HG02840 (cell line): ENCODE results near the gene CNTNAP5.

Source experiments
- ATAC-seq: cut with Tn5 transposase; IDR thresholded peaks from one replicate; pipeline ENCODE4 v1.9.1; 2021; ENCODE audit warnings: mild to moderate bottlenecking, moderate library complexity, moderate number of reproducible peaks; ENCODE audit not compliant: unreplicated experiment, low FRiP score

The CNTNAP5 gene

GRCh38 chr2:124050833-124051497 lies 25.9 kb downstream of the CNTNAP5 start:
- no peak for ATAC-seq

- no peak for ATAC-seq
These were observed 28.7 kb downstream of the CNTNAP5 start for GRCh38 chr2:124053796-124054195.

- no peak for ATAC-seq
These were observed 38.5 kb downstream of the CNTNAP5 start for GRCh38 chr2:124063596-124063995.

- ATAC-seq: no peak
These were observed 40.5 kb downstream of the CNTNAP5 start for GRCh38 chr2:124065636-124066035.

- no peak for ATAC-seq
These were observed 41.7 kb downstream of the CNTNAP5 start for GRCh38 chr2:124066776-124067175.

- no peak for ATAC-seq
These were observed 54.0 kb downstream of the CNTNAP5 start for GRCh38 chr2:124079045-124079444.

GRCh38 chr2:124080281-124081153 lies 55.4 kb downstream of the CNTNAP5 start:
- ATAC-seq: no peak

GRCh38 chr2:124081154-124081716 lies 56.1 kb downstream of the CNTNAP5 start:
- no peak for ATAC-seq

GRCh38 chr2:124088616-124089015 lies 63.5 kb downstream of the CNTNAP5 start:
- ATAC-seq: no peak

GRCh38 chr2:124091721-124092120 lies 66.6 kb downstream of the CNTNAP5 start:
- ATAC-seq: no peak

- no peak for ATAC-seq
These were observed 67.6 kb downstream of the CNTNAP5 start for GRCh38 chr2:124092651-124093050.

GRCh38 chr2:124104914-124105313 lies 79.8 kb downstream of the CNTNAP5 start:
- ATAC-seq: no peak

- ATAC-seq: no peak
These were observed 87.1 kb downstream of the CNTNAP5 start for GRCh38 chr2:124112206-124112605.

- ATAC-seq: no peak
These were observed 87.9 kb downstream of the CNTNAP5 start for GRCh38 chr2:124112966-124113365.

- ATAC-seq: no peak
These were observed 95.2 kb downstream of the CNTNAP5 start for GRCh38 chr2:124120246-124120645.

- ATAC-seq: no peak
These were observed 96.0 kb downstream of the CNTNAP5 start for GRCh38 chr2:124121106-124121505.

GRCh38 chr2:124121760-124122275 lies 96.7 kb downstream of the CNTNAP5 start:
- no peak for ATAC-seq

GRCh38 chr2:124122340-124122739 lies 97.3 kb downstream of the CNTNAP5 start:
- ATAC-seq: no peak

- no peak for ATAC-seq
These were observed 106.2 kb downstream of the CNTNAP5 start for GRCh38 chr2:124131276-124131675.

- ATAC-seq: no peak
These were observed 111.0 kb downstream of the CNTNAP5 start for GRCh38 chr2:124136110-124136509.

GRCh38 chr2:124138076-124138475 lies 113.0 kb downstream of the CNTNAP5 start:
- no peak for ATAC-seq
